ENCODE results near the gene AFG1L. TPM values are rescaled to one million over a fixed set of nuclear protein-coding genes. Genes with fewer than 3 reads are reported as not detected.

AFG1L gene
- total RNA-seq, 1 donor from 2014 or later = 0.53 TPM

DNA sequence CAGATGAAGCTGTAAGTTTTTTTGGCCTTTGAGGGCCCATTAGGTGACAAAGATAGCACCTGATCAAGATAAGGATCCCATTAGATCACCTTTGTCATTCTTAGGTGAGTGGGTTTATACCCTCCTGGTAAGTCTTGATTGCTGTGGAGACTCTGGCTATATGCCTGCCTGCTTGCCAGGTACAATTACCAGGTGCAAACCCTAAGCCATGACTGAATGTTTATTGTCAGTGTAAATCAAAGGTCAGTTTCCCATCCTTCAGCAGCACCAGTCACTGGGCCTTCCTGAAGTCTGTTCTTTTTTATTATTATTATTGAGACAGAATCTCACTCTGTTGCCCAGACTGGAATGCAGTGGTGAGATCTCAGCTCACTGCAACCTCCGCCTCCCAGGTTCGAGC lies 159.5 kb downstream of the AFG1L start:
- TF ChIP-seq, protein P1, sequence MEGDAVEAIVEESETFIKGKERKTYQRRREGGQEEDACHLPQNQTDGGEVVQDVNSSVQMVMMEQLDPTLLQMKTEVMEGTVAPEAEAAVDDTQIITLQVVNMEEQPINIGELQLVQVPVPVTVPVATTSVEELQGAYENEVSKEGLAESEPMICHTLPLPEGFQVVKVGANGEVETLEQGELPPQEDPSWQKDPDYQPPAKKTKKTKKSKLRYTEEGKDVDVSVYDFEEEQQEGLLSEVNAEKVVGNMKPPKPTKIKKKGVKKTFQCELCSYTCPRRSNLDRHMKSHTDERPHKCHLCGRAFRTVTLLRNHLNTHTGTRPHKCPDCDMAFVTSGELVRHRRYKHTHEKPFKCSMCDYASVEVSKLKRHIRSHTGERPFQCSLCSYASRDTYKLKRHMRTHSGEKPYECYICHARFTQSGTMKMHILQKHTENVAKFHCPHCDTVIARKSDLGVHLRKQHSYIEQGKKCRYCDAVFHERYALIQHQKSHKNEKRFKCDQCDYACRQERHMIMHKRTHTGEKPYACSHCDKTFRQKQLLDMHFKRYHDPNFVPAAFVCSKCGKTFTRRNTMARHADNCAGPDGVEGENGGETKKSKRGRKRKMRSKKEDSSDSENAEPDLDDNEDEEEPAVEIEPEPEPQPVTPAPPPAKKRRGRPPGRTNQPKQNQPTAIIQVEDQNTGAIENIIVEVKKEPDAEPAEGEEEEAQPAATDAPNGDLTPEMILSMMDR (IDR thresholded peaks at IDR 0.05) = no peak

DNA sequence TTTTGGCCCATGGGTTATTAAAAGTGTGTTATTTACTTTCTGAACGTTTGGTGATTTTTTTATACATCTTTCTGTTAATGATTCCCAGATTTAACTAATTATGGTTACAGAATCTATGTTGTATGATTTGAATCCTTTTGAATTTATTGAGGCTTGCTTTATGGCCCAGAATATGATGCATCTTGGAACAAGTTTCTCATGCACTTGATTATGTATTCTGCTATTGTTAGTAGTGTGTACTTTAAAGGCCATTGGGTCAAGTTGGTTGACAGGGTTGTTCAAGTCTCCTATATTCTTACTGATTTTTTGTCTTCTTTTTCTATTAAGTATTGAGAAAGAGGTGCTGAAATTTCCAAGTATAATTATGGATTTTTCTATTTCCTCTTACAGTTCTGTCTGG lies 160.8 kb downstream of the AFG1L start:
- Histone ChIP-seq H3K27me3 (no peaks in the 10 kb centered on the region), H3K4me3 (no peak overlapping the region), H3K27ac (no peak overlapping the region), H3K4me1 (no peaks in the 10 kb centered on the region), H3K36me3 (no peaks in the 10 kb centered on the region), H3K9me3 (no peaks in the 10 kb centered on the region)
- intact Hi-C loops (cut with DNase I) = no loop called here
- TF ChIP-seq, protein P1 (IDR thresholded peaks at IDR 0.05) = no peak
- no peak for DNase-seq (ENCODE audit: low spot score in 2 of 2)

More for the DNA sequence above, 159.5 kb downstream of the AFG1L start:
- Histone ChIP-seq H3K9me3 (no peaks in the 10 kb centered on the region), H3K27me3 (no peaks in the 10 kb centered on the region), H3K4me3 (no peak overlapping the region), H3K4me1 (no peaks in the 10 kb centered on the region), H3K36me3 (no peaks in the 10 kb centered on the region), H3K27ac (no peak overlapping the region)
- intact Hi-C loops (cut with DNase I) = no loop called here
- DNase-seq (ENCODE audit: low spot score in 2 of 2) = no peak

DNA sequence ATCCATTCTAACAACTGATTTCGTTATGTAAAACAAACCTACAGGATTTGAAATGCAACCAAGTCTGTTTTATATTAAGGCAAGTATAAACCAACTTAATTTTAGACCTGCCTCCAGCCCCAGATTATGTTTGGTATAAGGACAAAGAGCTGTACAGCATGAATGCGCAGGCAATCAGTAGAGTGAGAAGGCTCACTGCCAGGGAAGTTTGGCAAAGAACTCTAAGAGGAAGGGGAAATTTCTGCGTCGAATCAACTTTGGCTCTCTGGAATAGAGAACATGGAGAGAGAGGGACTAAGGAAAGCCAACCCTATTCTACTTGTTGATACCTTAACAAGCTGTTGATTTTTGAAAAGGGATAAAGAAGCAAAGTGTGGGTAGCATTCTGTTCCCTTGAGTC lies 168.9 kb downstream of the AFG1L start:
- H3K36me3 ChIP-seq = no peaks in the 10 kb centered on the region
- DNase-seq (ENCODE audit: low spot score in 2 of 2) = no peak
- TF ChIP-seq, protein P1 (IDR thresholded peaks at IDR 0.05) = no peak
- no peaks in the 10 kb centered on the region for H3K4me1 ChIP-seq
- H3K9me3 ChIP-seq = no peaks in the 10 kb centered on the region
- intact Hi-C loops (cut with DNase I) = no loop called here
- H3K4me3 ChIP-seq = no peak overlapping the region
- H3K27ac ChIP-seq = no peak overlapping the region
- H3K27me3 ChIP-seq = no peaks in the 10 kb centered on the region

DNA sequence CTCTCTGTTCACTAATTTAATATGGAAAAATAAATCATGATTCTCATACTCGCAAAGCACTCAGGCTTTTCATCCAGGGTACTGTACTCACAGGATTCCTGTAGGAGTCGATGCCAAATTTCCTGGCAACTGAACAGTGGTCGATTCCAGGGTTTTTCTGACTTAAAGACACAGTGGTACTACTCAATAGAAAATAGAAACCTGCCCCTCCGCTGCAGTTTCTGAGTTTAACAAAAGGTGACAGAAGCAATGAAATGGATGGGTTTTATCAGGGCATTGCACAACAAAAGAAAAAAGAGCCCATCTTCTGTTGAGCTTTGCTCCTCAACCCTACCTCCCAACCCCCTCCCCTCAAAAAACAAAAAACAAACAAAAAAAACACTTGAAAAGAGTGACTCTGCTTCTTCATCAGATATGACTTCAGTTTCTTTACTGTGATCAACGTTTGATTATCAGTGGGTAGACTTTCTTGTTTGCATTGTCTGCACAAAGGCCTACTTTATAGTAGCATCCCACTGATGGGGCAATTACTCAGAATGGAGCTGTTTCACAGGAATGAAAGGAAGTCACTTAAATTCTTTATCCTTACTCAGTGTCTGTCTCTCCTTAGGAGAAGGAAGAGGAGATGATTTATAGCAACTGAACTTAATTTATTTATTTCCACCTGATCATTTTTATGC lies 169.7 kb downstream of the AFG1L start:
- no peaks in the 10 kb centered on the region for H3K4me1 ChIP-seq
- no peak overlapping the region for H3K27ac ChIP-seq
- TF ChIP-seq, protein P1 (IDR thresholded peaks at IDR 0.05) = no peak
- no peak for DNase-seq (ENCODE audit: low spot score in 2 of 2)
- no peaks in the 10 kb centered on the region for H3K36me3 ChIP-seq
- H3K9me3 ChIP-seq = no peaks in the 10 kb centered on the region
- no peaks in the 10 kb centered on the region for H3K27me3 ChIP-seq
- intact Hi-C loops (cut with DNase I) = no loop called here
- H3K4me3 ChIP-seq = no peak overlapping the region

DNA sequence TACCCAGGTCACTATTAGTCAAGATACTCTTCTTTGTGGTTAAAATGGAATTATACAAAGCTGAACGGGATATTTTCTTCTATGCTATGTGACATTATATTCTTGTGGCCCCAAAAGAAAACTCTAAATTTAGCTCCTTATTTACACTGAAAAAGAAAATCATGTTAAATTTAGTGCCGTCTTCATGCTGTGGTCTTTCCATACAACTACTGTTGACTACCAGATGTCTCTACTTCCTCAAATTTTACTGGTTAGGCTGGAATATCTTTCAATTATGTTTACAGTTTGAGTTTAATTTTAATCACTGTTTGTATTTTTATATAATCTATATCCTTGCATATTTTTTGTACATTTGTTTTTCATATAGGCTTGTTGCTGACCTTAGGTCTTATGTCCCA lies 170.2 kb downstream of the AFG1L start:
- intact Hi-C loops (cut with DNase I) = no loop called here
- Histone ChIP-seq H3K9me3 (no peaks in the 10 kb centered on the region), H3K4me3 (no peak overlapping the region), H3K27ac (no peak overlapping the region), H3K36me3 (no peaks in the 10 kb centered on the region), H3K4me1 (no peaks in the 10 kb centered on the region), H3K27me3 (no peaks in the 10 kb centered on the region)
- DNase-seq (ENCODE audit: low spot score in 2 of 2) = no peak
- TF ChIP-seq, protein P1 (IDR thresholded peaks at IDR 0.05) = no peak

DNA sequence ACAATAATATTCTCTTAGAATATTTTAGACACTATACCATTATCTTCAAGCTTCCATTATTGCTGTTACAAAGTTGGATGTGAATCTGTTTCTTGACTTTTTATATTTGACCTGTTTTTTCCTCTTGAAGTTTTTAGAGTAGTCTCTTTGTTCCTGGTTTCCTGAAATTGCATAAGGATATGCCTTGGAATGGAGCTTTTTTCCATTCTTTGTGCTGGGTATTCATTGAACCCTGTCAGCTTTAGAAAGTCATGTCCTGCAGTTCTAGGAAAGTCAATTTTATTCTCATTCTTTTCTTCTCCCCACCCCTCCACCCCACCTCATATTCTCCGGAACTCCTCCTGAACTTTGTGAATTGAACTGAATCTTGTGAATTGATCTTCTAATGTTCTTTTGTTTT lies 173.5 kb downstream of the AFG1L start:
- Histone ChIP-seq H3K4me1 (no peaks in the 10 kb centered on the region), H3K27me3 (no peaks in the 10 kb centered on the region), H3K36me3 (no peaks in the 10 kb centered on the region), H3K9me3 (no peaks in the 10 kb centered on the region), H3K4me3 (no peak overlapping the region), H3K27ac (no peak overlapping the region)
- TF ChIP-seq, protein P1 (IDR thresholded peaks at IDR 0.05) = no peak
- no peak for DNase-seq (ENCODE audit: low spot score in 2 of 2)
- intact Hi-C loops (cut with DNase I) = no loop called here
